C4-2B (cell line): ENCODE results near the gene BID.

Experiments used
- CTCF ChIP-seq: fragments of 450-650 bp; conservative IDR thresholded peaks from 2 replicates; pipeline ENCODE4 v1.5.1; 2017; ENCODE audit warnings: mild to moderate bottlenecking
- ZFX ChIP-seq: fragments of 450-650 bp; IDR thresholded peaks from 2 replicates; pipeline ENCODE4 v1.6.1; 2017

GRCh38 chr22:17795661-17796548 is 21.6 kb upstream of the BID start:
- TF ChIP-seq CTCF: no peak
- TF ChIP-seq ZFX: no peak
